WI38 (cell line): ENCODE data around the gene EEF1A2.
"Not testable (repeated sequence)": the region's sequence is repeated elsewhere in the genome, so short reads cannot be mapped to it uniquely, and the experiment has no call there.

Source experiments
- H3K4me3 ChIP-seq: 2 replicates; pipeline ENCODE4 v1.5.1; 2011; ENCODE audit warnings: low read depth, mild to moderate bottlenecking, control low read depth, low read length
- TF ChIP-seq, protein P1 (sequence below): IDR thresholded peaks from 2 replicates; pipeline ENCODE4 v1.5.1; 2012; ENCODE audit warnings: low read depth, mild to moderate bottlenecking, control low read depth, low read length

The EEF1A2 gene

GRCh38 chr20:63519668-63520503 lies 21.0 kb upstream of the EEF1A2 start:
- TF ChIP-seq, protein P1, sequence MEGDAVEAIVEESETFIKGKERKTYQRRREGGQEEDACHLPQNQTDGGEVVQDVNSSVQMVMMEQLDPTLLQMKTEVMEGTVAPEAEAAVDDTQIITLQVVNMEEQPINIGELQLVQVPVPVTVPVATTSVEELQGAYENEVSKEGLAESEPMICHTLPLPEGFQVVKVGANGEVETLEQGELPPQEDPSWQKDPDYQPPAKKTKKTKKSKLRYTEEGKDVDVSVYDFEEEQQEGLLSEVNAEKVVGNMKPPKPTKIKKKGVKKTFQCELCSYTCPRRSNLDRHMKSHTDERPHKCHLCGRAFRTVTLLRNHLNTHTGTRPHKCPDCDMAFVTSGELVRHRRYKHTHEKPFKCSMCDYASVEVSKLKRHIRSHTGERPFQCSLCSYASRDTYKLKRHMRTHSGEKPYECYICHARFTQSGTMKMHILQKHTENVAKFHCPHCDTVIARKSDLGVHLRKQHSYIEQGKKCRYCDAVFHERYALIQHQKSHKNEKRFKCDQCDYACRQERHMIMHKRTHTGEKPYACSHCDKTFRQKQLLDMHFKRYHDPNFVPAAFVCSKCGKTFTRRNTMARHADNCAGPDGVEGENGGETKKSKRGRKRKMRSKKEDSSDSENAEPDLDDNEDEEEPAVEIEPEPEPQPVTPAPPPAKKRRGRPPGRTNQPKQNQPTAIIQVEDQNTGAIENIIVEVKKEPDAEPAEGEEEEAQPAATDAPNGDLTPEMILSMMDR, result peak; percentile 17; the same call in 1 of the 2 replicates
- peak overlapping the region; percentile 89 for H3K4me3 ChIP-seq

GRCh38 chr20:63518946-63519667 lies 20.2 kb upstream of the EEF1A2 start:
- peak overlapping the region; percentile 89 for H3K4me3 ChIP-seq
- TF ChIP-seq, protein P1, result no peak

DNA sequence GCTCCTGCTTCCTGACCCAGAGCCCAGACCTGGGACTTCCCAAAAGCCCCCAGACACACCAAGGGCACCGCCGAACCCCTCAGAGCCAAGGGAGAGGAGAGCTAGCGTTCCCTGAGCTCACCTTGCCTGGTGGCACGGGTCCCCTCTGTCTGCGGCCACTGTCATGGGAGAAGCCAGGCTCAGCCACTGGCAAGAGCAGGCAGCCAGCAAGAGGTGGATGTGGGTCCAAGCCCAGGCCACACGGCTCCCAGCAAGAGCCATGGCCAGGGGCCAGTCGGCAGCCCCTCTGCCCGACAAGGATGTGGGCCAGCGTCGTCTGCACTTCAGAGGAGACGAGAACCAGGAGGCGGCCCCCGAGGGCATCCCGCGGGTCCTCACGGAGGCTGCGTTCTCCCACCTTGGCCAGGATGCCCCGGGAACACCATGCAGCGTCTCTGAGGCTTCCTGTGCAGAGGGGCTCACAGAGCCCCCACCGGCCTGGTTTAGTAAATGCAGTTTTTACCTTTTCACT lies 19.5 kb upstream of the EEF1A2 start:
- TF ChIP-seq, protein P1, result no peak
- no peak overlapping the region for H3K4me3 ChIP-seq

DNA sequence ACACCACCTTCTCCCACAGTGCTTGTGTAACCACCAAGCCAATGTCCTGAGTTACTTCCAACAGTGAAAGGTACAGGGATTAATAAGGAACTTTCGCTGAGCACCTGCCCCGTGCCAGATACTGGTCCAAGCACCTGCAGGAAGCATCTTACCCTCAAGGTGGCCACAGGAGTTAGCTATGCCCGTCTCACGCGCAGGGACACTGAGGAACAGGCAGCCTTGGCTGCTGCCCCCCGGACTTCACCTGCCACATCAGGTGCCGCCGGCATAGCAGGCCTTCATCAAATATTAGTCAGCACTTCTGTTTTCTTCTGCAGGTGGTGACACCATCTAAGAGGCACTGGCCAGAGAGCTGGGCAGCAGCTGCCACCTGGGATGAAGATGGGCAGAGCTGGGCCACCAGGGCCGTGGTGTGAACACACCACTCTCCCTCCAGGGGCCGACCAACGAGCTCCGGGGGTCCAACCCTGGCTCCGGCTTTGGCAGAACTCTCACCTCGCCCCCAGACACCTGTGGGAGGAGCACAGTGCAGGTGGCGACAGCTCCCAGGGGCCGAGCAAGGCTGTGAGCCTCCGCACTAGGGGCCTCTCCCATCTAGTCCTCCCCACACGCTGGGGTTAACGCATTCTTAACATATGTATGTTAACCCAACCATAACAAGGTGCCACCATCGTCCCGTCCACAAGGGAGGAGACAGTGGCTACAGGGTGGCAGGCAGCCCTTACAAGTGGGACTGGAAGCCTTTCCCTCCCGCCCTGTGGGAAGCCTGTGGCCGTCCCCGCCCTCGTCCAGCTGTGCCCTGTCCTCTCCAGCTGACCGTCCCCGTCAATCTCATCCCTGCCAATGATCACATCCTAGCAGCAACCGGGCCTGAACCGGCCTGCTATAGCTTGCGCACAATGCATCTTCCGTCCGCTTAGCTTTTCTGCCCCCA lies 18.8 kb upstream of the EEF1A2 start:
- TF ChIP-seq, protein P1, result no peak
- no peak overlapping the region for H3K4me3 ChIP-seq

- H3K4me3 ChIP-seq, result not testable (repeated sequence)
Measured at GRCh38 chr20:63514520-63514919, 15.6 kb upstream of the EEF1A2 start.

DNA sequence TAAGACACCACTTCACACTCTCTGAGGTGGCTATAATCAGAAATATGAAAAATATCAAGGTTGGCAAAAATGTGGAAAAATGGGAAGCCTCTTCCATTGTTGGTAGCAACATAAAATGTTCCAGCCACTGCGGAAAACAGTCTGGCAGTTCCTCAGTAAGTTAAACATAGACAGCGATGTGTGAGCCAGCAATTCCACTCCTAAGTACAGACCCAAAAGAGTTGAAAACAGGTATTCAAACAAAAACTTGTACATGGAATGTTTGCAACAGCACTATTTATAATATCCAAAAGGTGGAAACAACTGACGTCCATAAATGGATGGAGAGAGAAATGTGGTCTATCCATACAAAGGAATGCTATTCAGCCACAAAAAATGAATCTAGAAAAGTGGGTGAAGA lies 14.3 kb upstream of the EEF1A2 start:
- TF ChIP-seq, protein P1, result no peak

DNA sequence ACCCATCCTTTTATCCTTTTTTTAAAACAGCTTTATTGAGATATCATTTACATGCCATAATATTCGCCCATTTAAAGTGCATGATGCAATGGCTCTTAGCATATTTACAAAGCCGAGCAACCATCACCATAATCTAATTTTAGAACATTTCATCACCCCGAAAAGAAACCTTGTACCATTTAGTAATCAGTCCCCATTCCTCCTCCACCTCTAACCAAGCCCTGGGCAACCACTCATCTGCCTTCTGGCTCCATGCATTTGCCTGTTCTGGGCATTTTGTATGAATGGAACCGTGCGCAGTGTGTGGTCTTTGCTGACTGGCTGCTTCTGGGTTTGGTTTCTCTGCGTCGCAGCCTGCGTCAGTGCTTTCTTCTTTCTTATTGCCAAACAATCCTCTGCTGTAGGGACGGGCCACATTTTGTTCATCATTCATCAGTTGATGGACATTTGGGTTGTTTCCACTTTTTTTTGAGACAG lies 10.2 kb upstream of the EEF1A2 start:
- no peak overlapping the region for H3K4me3 ChIP-seq
- TF ChIP-seq, protein P1, result no peak

More for the DNA sequence above, 14.3 kb upstream of the EEF1A2 start:
- no peak overlapping the region for H3K4me3 ChIP-seq
